CD4-positive, CD25-positive, alpha-beta regulatory T cell (primary cell): ENCODE results near the gene GRPEL2. TPM values are rescaled to one million over a fixed set of nuclear protein-coding genes. Genes with fewer than 3 reads are reported as not detected.

Experiments used
- ATAC-seq, 2 donors: fragments of 150-1000 bp; cut with Tn5 transposase; one replicate each; pipeline ENCODE4 v1.10.0; 2021; ENCODE audit warnings: low read depth in 2 of 2, moderate number of reproducible peaks in 2 of 2, moderate library complexity in 1 of 2
- DNase-seq, 3 donors: peaks; one replicate each; pipeline versions ENCODE4 v3.0.0 to v3.0.0-alpha.2; 2012 to 2022; ENCODE audit warnings: mixed read lengths in 1 of 3
- H3K27ac ChIP-seq: one replicate; pipeline ENCODE4 v1.7.0; 2013; ENCODE audit warnings: mild to moderate bottlenecking, low read length; ENCODE audit not compliant: insufficient read depth, poor library complexity, severe bottlenecking
- H3K27me3 ChIP-seq: one replicate; pipeline ENCODE4 v1.7.0; 2013; ENCODE audit warnings: low read length; ENCODE audit not compliant: control insufficient read depth, insufficient read depth
- H3K36me3 ChIP-seq: one replicate; pipeline ENCODE4 v1.7.0; 2013; ENCODE audit warnings: mild to moderate bottlenecking, low read length, moderate library complexity; ENCODE audit not compliant: control insufficient read depth, insufficient read depth
- H3K4me1 ChIP-seq: 2 replicates; pipeline ENCODE4 v1.7.0; 2013; ENCODE audit warnings: mild to moderate bottlenecking, low read length; ENCODE audit not compliant: insufficient read depth, control insufficient read depth, poor library complexity, severe bottlenecking
- H3K4me3 ChIP-seq: one replicate; pipeline ENCODE4 v1.7.0; 2013; ENCODE audit warnings: low read depth, mild to moderate bottlenecking, low read length, moderate library complexity
- H3K9me3 ChIP-seq, 2 experiments: 1 replicate in 1 of 2; 2 replicates in 1 of 2; pipeline ENCODE4 v1.7.0; 2013; ENCODE audit warnings: low read length in 2 of 2, mild to moderate bottlenecking in 1 of 2, moderate library complexity in 1 of 2; ENCODE audit not compliant: control insufficient read depth in 2 of 2
- H3K27ac Mint-ChIP-seq, 3 donors: one replicate each; pipeline ENCODE4 v1.8.0; 2020 to 2022; ENCODE audit warnings: mild to moderate bottlenecking in 3 of 3, mixed read lengths in 3 of 3, moderate library complexity in 2 of 3
- H3K27me3 Mint-ChIP-seq: one replicate; pipeline ENCODE4 v1.8.0; 2022; ENCODE audit warnings: mild to moderate bottlenecking, mixed read lengths
- H3K36me3 Mint-ChIP-seq: one replicate; pipeline ENCODE4 v1.8.0; 2020; ENCODE audit warnings: mixed read lengths
- H3K4me1 Mint-ChIP-seq, 4 donors: one replicate each; pipeline ENCODE4 v1.8.0; 2020 to 2022; ENCODE audit warnings: mixed read lengths in 4 of 4, mild to moderate bottlenecking in 1 of 4
- H3K4me3 Mint-ChIP-seq, 4 donors: one replicate each; pipeline ENCODE4 v1.8.0; 2020 to 2022; ENCODE audit warnings: mild to moderate bottlenecking in 4 of 4, mixed read lengths in 4 of 4, moderate library complexity in 3 of 4
- H3K9me3 Mint-ChIP-seq, 7 donors: one replicate each; pipeline ENCODE4 v1.8.0; 2020 to 2022; ENCODE audit warnings: mixed read lengths in 7 of 7, mild to moderate bottlenecking in 3 of 7, moderate library complexity in 2 of 7
- polyA plus RNA-seq, 4 donors: library from polyadenylated mRNA; unstranded; fragments of 300-500 nt; fragmentation: Illumina TruSeq; gene quantifications; one replicate each; pipeline ENCODE4 v1.2.3, GENCODE V29; 2021
- total RNA-seq: library from RNA; stranded (reverse); gene quantifications from one replicate; pipeline ENCODE4 v1.2.3, GENCODE V29; 2022

Gene GRPEL2
- total and polyA plus RNA-seq, 5 donors from 2014 or later: 11.0 to 25.9 (median 11.5) TPM

- ATAC-seq: no peak
- no peak for DNase-seq
- peaks cover 6% of the 10 kb centered on the region for H3K4me1 ChIP-seq
- peaks cover 24% of the 10 kb centered on the region for H3K36me3 Mint-ChIP-seq
- H3K4me3 ChIP-seq: no peak overlapping the region
- no peaks in the 10 kb centered on the region for H3K9me3 Mint-ChIP-seq
- no peaks in the 10 kb centered on the region for H3K27me3 ChIP-seq
- H3K27ac Mint-ChIP-seq: no peak overlapping the region
- peaks cover 8% of the 10 kb centered on the region for H3K36me3 ChIP-seq
- no peaks in the 10 kb centered on the region for H3K9me3 ChIP-seq
- no peak overlapping the region for H3K4me3 Mint-ChIP-seq
- peaks cover 0 to 35% (median 25%) of the 10 kb centered on the region in 4 donors for H3K4me1 Mint-ChIP-seq
- no peak overlapping the region for H3K27ac ChIP-seq
- no peaks in the 10 kb centered on the region for H3K27me3 Mint-ChIP-seq
Measured at GRCh38 chr5:149366169-149366729, 20.9 kb downstream of the GRPEL2 start.

GRCh38 chr5:149367249-149367971 is 22.1 kb downstream of the GRPEL2 start:
- Mint-ChIP-seq H3K27me3 (no peaks in the 10 kb centered on the region), H3K4me3 (peak overlapping the region in 2 of 4 donors; percentile 18 to 36), H3K27ac (peak overlapping the region; percentile 43 to 78 (median 69)), H3K4me1 (peaks cover 0 to 29% (median 25%) of the 10 kb centered on the region in 4 donors), H3K9me3 (no peaks in the 10 kb centered on the region), H3K36me3 (peaks cover 24% of the 10 kb centered on the region)
- H3K36me3 ChIP-seq: peaks cover 8% of the 10 kb centered on the region
- H3K27me3 ChIP-seq: no peaks in the 10 kb centered on the region
- peaks cover 6% of the 10 kb centered on the region for H3K4me1 ChIP-seq
- H3K4me3 ChIP-seq: no peak overlapping the region
- no peaks in the 10 kb centered on the region for H3K9me3 ChIP-seq
- H3K27ac ChIP-seq: no peak overlapping the region
- DNase-seq: peak; percentile 27 to 65 (median 51)
- ATAC-seq: peak in 1 of 2 donors; percentile 54

GRCh38 chr5:149367972-149368645 is 22.8 kb downstream of the GRPEL2 start:
- H3K4me3 Mint-ChIP-seq: peak overlapping the region in 2 of 4 donors; percentile 13 to 38
- no peaks in the 10 kb centered on the region for H3K27me3 Mint-ChIP-seq
- peaks cover 0 to 25% (median 22%) of the 10 kb centered on the region in 4 donors for H3K4me1 Mint-ChIP-seq
- H3K9me3 Mint-ChIP-seq: no peaks in the 10 kb centered on the region
- Histone ChIP-seq H3K4me3 (no peak overlapping the region), H3K27ac (no peak overlapping the region), H3K27me3 (no peaks in the 10 kb centered on the region), H3K36me3 (peaks cover 8% of the 10 kb centered on the region), H3K4me1 (peaks cover 6% of the 10 kb centered on the region), H3K9me3 (no peaks in the 10 kb centered on the region)
- H3K36me3 Mint-ChIP-seq: peaks cover 24% of the 10 kb centered on the region
- peak overlapping the region in 2 of 3 donors; percentile 62 to 78 for H3K27ac Mint-ChIP-seq
- ATAC-seq: no peak
- DNase-seq: no peak

- Histone ChIP-seq H3K9me3 (no peaks in the 10 kb centered on the region), H3K27ac (no peak overlapping the region), H3K27me3 (no peaks in the 10 kb centered on the region), H3K4me1 (peaks cover 6% of the 10 kb centered on the region), H3K36me3 (no peaks in the 10 kb centered on the region), H3K4me3 (no peak overlapping the region)
- H3K27ac Mint-ChIP-seq: no peak overlapping the region
- H3K4me1 Mint-ChIP-seq: peaks cover 0 to 24% (median 18%) of the 10 kb centered on the region in 4 donors
- no peak overlapping the region for H3K4me3 Mint-ChIP-seq
- no peaks in the 10 kb centered on the region for H3K9me3 Mint-ChIP-seq
- DNase-seq (no peak), ATAC-seq (no peak)
- peaks cover 18% of the 10 kb centered on the region for H3K36me3 Mint-ChIP-seq
- H3K27me3 Mint-ChIP-seq: no peaks in the 10 kb centered on the region
Measured at GRCh38 chr5:149370878-149371277, 25.6 kb downstream of the GRPEL2 start.

DNA sequence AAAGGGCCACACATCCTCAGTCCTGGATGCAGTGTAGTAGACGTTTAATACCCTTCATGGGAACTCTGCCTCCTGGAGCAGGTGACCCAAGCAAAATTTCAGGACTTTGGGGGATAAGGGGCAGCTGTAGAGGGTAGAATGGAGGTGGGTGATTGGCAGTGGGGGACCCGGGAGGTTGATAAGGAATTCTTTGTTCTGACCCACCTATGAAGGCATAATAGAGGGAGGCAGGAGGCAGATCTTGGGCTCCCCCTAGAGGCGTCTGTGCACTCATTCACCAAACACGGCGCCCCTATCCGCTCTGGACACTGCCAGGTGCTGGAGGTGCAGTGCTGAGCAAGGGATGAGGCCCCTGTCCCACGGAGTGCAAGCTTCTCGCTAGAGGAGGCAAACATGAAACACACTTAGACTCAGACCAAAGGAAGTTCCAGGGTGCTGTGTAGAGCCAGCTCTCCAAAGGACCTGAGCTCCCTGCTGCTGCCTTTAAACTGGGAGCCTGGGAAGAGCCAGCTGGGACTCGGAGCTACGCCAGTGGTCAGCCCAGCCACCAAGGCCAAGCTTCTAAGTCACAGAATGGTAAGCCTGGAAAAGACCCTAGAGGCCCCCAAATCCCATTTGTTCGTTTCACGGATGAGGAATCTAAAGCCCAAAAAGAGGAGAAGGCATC is 26.1 kb downstream of the GRPEL2 start:
- Mint-ChIP-seq H3K4me1 (peaks cover 0 to 24% (median 18%) of the 10 kb centered on the region in 4 donors), H3K27me3 (no peaks in the 10 kb centered on the region), H3K36me3 (peaks cover 18% of the 10 kb centered on the region), H3K27ac (peak overlapping the region in 1 of 3 donors; percentile 1), H3K4me3 (no peak overlapping the region), H3K9me3 (no peaks in the 10 kb centered on the region)
- DNase-seq (peak; percentile 54 to 71 (median 67)), ATAC-seq (peak; percentile 83 to 90)
- Histone ChIP-seq H3K9me3 (no peaks in the 10 kb centered on the region), H3K4me1 (peaks cover 6% of the 10 kb centered on the region), H3K36me3 (no peaks in the 10 kb centered on the region), H3K4me3 (no peak overlapping the region), H3K27me3 (no peaks in the 10 kb centered on the region), H3K27ac (no peak overlapping the region)

- no peak overlapping the region for H3K4me3 Mint-ChIP-seq
- no peaks in the 10 kb centered on the region for H3K9me3 Mint-ChIP-seq
- no peaks in the 10 kb centered on the region for H3K36me3 ChIP-seq
- no peak overlapping the region for H3K27ac ChIP-seq
- H3K4me1 Mint-ChIP-seq: peaks cover 0 to 20% (median 13%) of the 10 kb centered on the region in 4 donors
- H3K27me3 ChIP-seq: no peaks in the 10 kb centered on the region
- ATAC-seq (no peak), DNase-seq (no peak)
- H3K9me3 ChIP-seq: no peaks in the 10 kb centered on the region
- H3K4me1 ChIP-seq: peaks cover 6% of the 10 kb centered on the region
- H3K27ac Mint-ChIP-seq: no peak overlapping the region
- peaks cover 21% of the 10 kb centered on the region for H3K36me3 Mint-ChIP-seq
- H3K27me3 Mint-ChIP-seq: no peaks in the 10 kb centered on the region
- no peak overlapping the region for H3K4me3 ChIP-seq
Measured at GRCh38 chr5:149372076-149372795, 26.9 kb downstream of the GRPEL2 start.

- H3K36me3 ChIP-seq: no peaks in the 10 kb centered on the region
- no peak overlapping the region for H3K27ac ChIP-seq
Measured at GRCh38 chr5:149372932-149373331, 27.6 kb downstream of the GRPEL2 start.

More at GRCh38 chr5:149372932-149373331, 27.6 kb downstream of the GRPEL2 start:
- H3K9me3 Mint-ChIP-seq: no peaks in the 10 kb centered on the region
- no peak overlapping the region for H3K27ac Mint-ChIP-seq
- peaks cover 24% of the 10 kb centered on the region for H3K36me3 Mint-ChIP-seq
- DNase-seq: no peak
- peaks cover 0 to 14% (median 8%) of the 10 kb centered on the region in 4 donors for H3K4me1 Mint-ChIP-seq
- H3K4me3 Mint-ChIP-seq: no peak overlapping the region
- no peaks in the 10 kb centered on the region for H3K4me1 ChIP-seq
- H3K4me3 ChIP-seq: no peak overlapping the region
- H3K27me3 ChIP-seq: no peaks in the 10 kb centered on the region
- H3K9me3 ChIP-seq: no peaks in the 10 kb centered on the region
- no peaks in the 10 kb centered on the region for H3K27me3 Mint-ChIP-seq
- ATAC-seq: no peak
